Measurements from ENCODE around the gene PDGFRA.

The PDGFRA gene

GRCh38 chr4:54255881-54256280, 26.8 kb downstream of the PDGFRA start:
- no peak for DNase-seq (ENCODE audit: low read depth in 2 of 2)

GRCh38 chr4:54256491-54257486, 27.7 kb downstream of the PDGFRA start:
- no peak for DNase-seq (ENCODE audit: low read depth in 2 of 2)

- DNase-seq (ENCODE audit: low read depth in 2 of 2) = no peak
Measured at GRCh38 chr4:54265366-54265765, 36.3 kb downstream of the PDGFRA start.

GRCh38 chr4:54268151-54268550, 39.1 kb downstream of the PDGFRA start:
- DNase-seq (ENCODE audit: low read depth in 2 of 2) = no peak

GRCh38 chr4:54271464-54271863, 42.4 kb downstream of the PDGFRA start:
- DNase-seq (ENCODE audit: low read depth in 2 of 2) = no peak

GRCh38 chr4:54272051-54272450, 43.0 kb downstream of the PDGFRA start:
- DNase-seq (ENCODE audit: low read depth in 2 of 2) = no peak

GRCh38 chr4:54274264-54274663, 45.2 kb downstream of the PDGFRA start:
- no peak for DNase-seq (ENCODE audit: low read depth in 2 of 2)

GRCh38 chr4:54274795-54275665, 45.9 kb downstream of the PDGFRA start:
- DNase-seq (ENCODE audit: low read depth in 2 of 2) = no peak

- no peak for DNase-seq (ENCODE audit: low read depth in 2 of 2)
Measured at GRCh38 chr4:54276641-54277430, 47.7 kb downstream of the PDGFRA start.

GRCh38 chr4:54277691-54278090, 48.6 kb downstream of the PDGFRA start:
- no peak for DNase-seq (ENCODE audit: low read depth in 2 of 2)

- DNase-seq (ENCODE audit: low read depth in 2 of 2) = no peak
Measured at GRCh38 chr4:54278216-54278615, 49.1 kb downstream of the PDGFRA start.

GRCh38 chr4:54281054-54281766, 52.1 kb downstream of the PDGFRA start:
- no peak for DNase-seq (ENCODE audit: low read depth in 2 of 2)

- DNase-seq (ENCODE audit: low read depth in 2 of 2) = no peak
Measured at GRCh38 chr4:54282837-54283236, 53.7 kb downstream of the PDGFRA start.

GRCh38 chr4:54289316-54289715, 60.2 kb downstream of the PDGFRA start:
- no peak for DNase-seq (ENCODE audit: low read depth in 2 of 2)

GRCh38 chr4:54290980-54291379, 61.9 kb downstream of the PDGFRA start:
- DNase-seq (ENCODE audit: low read depth in 2 of 2) = no peak

GRCh38 chr4:54296548-54297203, 67.6 kb downstream of the PDGFRA start:
- DNase-seq (ENCODE audit: low read depth in 2 of 2) = no peak

- no peak for DNase-seq (ENCODE audit: low read depth in 2 of 2)
Measured at GRCh38 chr4:54308110-54308509, 79.0 kb downstream of the PDGFRA start.

- DNase-seq (ENCODE audit: low read depth in 2 of 2) = no peak
Measured at GRCh38 chr4:54315561-54316538, 86.8 kb downstream of the PDGFRA start.

GRCh38 chr4:54317690-54318089, 88.6 kb downstream of the PDGFRA start:
- no peak for DNase-seq (ENCODE audit: low read depth in 2 of 2)
